Colonic mucosa (tissue), 4 donors: Measurements from ENCODE around the gene PIR. TPM values are rescaled to one million over a fixed set of nuclear protein-coding genes. Genes with fewer than 3 reads are reported as not detected.

Experiments
- DNase-seq: peaks from one replicate; pipeline ENCODE4 v3.0.0-alpha.2; 2020
- H3K27ac ChIP-seq: fragments of 200-600 bp; one replicate; pipeline ENCODE4 v1.8.0; 2021
- H3K27me3 ChIP-seq: fragments of 200-600 bp; one replicate; pipeline ENCODE4 v1.8.0; 2021
- H3K36me3 ChIP-seq: fragments of 200-600 bp; one replicate; pipeline ENCODE4 v1.8.0; 2021
- H3K4me1 ChIP-seq: fragments of 200-600 bp; one replicate; pipeline ENCODE4 v1.8.0; 2021; ENCODE audit warnings: mild to moderate bottlenecking
- H3K4me3 ChIP-seq: fragments of 200-600 bp; one replicate; pipeline ENCODE4 v1.8.0; 2021
- H3K9ac ChIP-seq, 2 donors: one replicate each; pipeline ENCODE4 v1.7.0; 2013; ENCODE audit warnings: control low read depth in 2 of 2, low read depth in 2 of 2, low read length in 2 of 2
- H3K9me3 ChIP-seq: fragments of 200-600 bp; one replicate; pipeline ENCODE4 v1.8.0; 2021
- intact Hi-C: fragments of 100-400 bp; cut with DNase I; formaldehyde crosslinking; loops from one replicate; pipeline ENCODE4 v1.14.1; 2022
- total RNA-seq, 2 donors: library from RNA; stranded (reverse); fragmentation: NEBNext Ultra II Directional in 1 of 2; extraction: Animal tissue kit (Norgen Biotek cat#: 25700) in 1 of 2; gene quantifications; one replicate each; pipeline ENCODE4 v1.2.1, GENCODE V29; 2021
- TF ChIP-seq, protein P1 (sequence below): fragments of 200-600 bp; IDR thresholded peaks from one replicate; pipeline ENCODE4 v1.8.0; 2022; ENCODE audit warnings: antibody characterized with exemption, mild to moderate bottlenecking
- donor health status: healthy.
- donor health status: DM: no; HTN: no; CAD: no.
- donor health status: DM: no; HTN: no; CAD: no.

The PIR gene
- total RNA-seq, 2 donors from 2014 or later, result 10.3 to 20.6 TPM

DNA sequence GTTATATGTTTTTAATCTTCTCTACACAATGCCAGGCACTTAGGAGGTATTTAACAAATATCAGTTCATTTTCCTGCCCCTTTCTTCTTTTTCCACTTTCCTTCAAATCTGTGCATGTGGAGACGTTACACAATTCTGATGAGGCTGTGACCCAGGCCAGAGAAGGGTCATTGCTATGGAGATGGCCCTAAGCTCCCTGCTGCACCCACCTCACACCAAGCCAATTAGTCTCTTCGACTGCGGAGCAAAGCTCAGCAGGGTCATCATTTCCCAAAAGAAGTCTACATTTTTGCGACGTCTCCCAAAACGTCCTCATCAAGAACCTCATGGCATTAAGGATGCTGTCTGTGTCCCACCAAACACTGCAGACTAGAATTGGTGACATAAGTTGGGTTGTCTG is 80.0 kb downstream of the PIR start:
- no peaks in the 10 kb centered on the region for H3K27me3 ChIP-seq
- no peak overlapping the region for H3K9ac ChIP-seq
- no peaks in the 10 kb centered on the region for H3K9me3 ChIP-seq
- DNase-seq, result no peak
- no peaks in the 10 kb centered on the region for H3K4me1 ChIP-seq
- no peaks in the 10 kb centered on the region for H3K36me3 ChIP-seq
- TF ChIP-seq, protein P1, sequence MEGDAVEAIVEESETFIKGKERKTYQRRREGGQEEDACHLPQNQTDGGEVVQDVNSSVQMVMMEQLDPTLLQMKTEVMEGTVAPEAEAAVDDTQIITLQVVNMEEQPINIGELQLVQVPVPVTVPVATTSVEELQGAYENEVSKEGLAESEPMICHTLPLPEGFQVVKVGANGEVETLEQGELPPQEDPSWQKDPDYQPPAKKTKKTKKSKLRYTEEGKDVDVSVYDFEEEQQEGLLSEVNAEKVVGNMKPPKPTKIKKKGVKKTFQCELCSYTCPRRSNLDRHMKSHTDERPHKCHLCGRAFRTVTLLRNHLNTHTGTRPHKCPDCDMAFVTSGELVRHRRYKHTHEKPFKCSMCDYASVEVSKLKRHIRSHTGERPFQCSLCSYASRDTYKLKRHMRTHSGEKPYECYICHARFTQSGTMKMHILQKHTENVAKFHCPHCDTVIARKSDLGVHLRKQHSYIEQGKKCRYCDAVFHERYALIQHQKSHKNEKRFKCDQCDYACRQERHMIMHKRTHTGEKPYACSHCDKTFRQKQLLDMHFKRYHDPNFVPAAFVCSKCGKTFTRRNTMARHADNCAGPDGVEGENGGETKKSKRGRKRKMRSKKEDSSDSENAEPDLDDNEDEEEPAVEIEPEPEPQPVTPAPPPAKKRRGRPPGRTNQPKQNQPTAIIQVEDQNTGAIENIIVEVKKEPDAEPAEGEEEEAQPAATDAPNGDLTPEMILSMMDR, result no peak
- intact Hi-C loops, result no loop called here
- no peak overlapping the region for H3K27ac ChIP-seq
- no peak overlapping the region for H3K4me3 ChIP-seq

DNA sequence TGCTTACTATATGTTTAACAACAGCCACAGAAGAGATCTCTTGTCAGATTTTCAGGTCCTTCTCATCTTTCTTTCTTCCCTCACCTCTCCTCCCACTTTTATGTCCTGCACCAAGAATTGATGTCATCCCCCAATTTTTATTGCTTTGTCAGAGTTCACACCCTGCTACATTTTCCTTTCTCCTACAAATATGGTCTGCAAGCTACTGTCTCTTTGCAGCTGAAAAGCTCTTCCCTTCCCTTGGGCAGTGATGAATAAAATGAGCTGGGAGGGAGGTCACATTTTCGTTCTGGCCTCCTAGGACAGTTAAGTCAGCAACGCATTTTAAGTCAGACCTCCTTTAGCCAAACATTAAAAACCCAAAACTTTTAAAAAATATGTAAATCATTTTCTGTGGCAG is 82.2 kb downstream of the PIR start:
- Histone ChIP-seq H3K9ac (no peak overlapping the region), H3K4me1 (no peaks in the 10 kb centered on the region), H3K4me3 (no peak overlapping the region), H3K9me3 (no peaks in the 10 kb centered on the region), H3K36me3 (no peaks in the 10 kb centered on the region), H3K27ac (no peak overlapping the region), H3K27me3 (no peaks in the 10 kb centered on the region)
- intact Hi-C loops, result no loop called here
- TF ChIP-seq, protein P1, result no peak
- no peak for DNase-seq

DNA sequence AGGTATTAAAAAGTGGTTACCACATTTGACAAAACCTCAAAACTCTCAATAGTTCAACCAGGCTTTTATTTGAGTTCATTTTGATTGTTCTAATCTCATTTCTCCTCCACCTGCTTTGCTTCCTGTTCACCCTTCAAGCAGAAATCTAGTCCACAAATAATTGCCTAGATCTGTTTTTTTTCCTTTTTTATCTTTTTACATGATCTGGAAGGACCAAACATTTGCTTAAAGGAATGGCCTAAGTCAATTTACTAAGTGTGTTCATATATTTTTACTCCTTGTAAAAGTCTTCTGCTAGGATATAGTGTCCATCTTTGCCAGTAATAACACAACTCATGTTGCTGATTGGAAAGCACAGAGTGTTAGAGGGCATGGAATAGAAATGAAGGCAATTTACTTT is 82.7 kb downstream of the PIR start:
- intact Hi-C loops, result no loop called here
- H3K9me3 ChIP-seq, result no peaks in the 10 kb centered on the region
- H3K4me1 ChIP-seq, result no peaks in the 10 kb centered on the region
- H3K27ac ChIP-seq, result no peak overlapping the region
- DNase-seq, result no peak
- no peak overlapping the region for H3K9ac ChIP-seq
- H3K4me3 ChIP-seq, result no peak overlapping the region
- no peaks in the 10 kb centered on the region for H3K36me3 ChIP-seq
- no peaks in the 10 kb centered on the region for H3K27me3 ChIP-seq
- TF ChIP-seq, protein P1, result no peak

DNA sequence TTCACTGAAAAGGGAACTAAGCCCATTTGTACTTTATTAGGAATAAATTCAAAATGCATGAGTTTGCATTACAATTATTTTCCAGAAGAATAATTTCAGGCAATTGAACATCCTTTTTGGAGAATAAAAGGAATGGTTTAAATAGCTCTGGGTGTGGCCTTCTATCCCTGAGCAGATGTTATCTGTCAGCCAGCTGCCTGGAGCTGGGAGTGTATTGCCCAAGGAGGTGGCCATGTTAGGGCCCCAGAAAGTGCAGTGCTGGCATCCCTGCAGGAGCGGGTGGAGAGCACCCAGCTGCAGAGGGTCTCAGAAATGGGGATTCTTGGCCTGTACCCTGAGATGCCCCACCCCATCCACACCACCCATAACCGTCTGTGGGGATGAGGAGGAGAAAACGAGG is 87.3 kb downstream of the PIR start:
- H3K9me3 ChIP-seq, result no peaks in the 10 kb centered on the region
- no peak overlapping the region for H3K9ac ChIP-seq
- H3K4me3 ChIP-seq, result no peak overlapping the region
- H3K36me3 ChIP-seq, result no peaks in the 10 kb centered on the region
- no peaks in the 10 kb centered on the region for H3K27me3 ChIP-seq
- TF ChIP-seq, protein P1, result no peak
- H3K27ac ChIP-seq, result no peak overlapping the region
- intact Hi-C loops, result no loop called here
- DNase-seq, result no peak
- no peaks in the 10 kb centered on the region for H3K4me1 ChIP-seq

DNA sequence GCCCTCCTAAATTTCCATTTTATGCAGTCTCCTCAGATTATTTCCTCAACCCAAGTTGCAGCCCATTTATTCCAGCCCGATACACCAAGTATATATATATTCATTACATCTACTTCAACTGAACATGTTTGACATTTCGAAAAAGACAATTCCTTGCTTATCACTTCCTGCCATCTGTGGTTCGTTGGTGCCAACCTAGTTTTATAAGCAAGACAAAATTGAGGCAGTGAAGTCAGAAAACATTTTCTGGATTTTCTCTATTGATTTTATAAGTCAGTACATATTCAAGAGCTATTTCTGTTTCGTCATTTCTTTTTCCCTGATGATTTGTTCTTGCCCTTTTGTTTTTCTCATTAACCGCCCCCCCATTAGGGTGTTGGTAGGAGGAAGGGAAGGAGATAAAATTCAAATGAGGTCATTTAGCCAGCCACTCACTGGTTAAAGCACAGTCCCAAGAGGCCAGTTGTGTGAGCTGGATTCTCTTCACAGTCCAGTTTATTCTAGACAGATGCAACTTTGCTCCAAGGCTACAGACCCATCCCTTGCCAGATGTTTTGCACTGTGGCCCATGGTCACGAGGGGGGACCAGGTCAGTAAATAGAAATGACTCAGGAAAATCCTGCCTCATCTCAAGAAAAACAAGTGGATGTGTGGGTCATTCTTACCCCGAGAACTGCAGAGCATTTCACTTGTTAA is 88.6 kb downstream of the PIR start:
- intact Hi-C loops, result no loop called here
- Histone ChIP-seq H3K4me3 (no peak overlapping the region), H3K4me1 (no peaks in the 10 kb centered on the region), H3K27ac (no peak overlapping the region), H3K9me3 (no peaks in the 10 kb centered on the region), H3K9ac (no peak overlapping the region), H3K27me3 (no peaks in the 10 kb centered on the region), H3K36me3 (no peaks in the 10 kb centered on the region)
- peak; percentile 20 for DNase-seq
- TF ChIP-seq, protein P1, result no peak
